ENCODE measurements around the gene ZXDC.

The ZXDC gene

GRCh38 chr3:126459763-126460127 lies 15.9 kb downstream of the ZXDC start:
- no peak for TF ChIP-seq POLR2AphosphoS5 (IDR thresholded peaks at IDR 0.05; ENCODE audit: low read depth)
- TF ChIP-seq, protein P1, sequence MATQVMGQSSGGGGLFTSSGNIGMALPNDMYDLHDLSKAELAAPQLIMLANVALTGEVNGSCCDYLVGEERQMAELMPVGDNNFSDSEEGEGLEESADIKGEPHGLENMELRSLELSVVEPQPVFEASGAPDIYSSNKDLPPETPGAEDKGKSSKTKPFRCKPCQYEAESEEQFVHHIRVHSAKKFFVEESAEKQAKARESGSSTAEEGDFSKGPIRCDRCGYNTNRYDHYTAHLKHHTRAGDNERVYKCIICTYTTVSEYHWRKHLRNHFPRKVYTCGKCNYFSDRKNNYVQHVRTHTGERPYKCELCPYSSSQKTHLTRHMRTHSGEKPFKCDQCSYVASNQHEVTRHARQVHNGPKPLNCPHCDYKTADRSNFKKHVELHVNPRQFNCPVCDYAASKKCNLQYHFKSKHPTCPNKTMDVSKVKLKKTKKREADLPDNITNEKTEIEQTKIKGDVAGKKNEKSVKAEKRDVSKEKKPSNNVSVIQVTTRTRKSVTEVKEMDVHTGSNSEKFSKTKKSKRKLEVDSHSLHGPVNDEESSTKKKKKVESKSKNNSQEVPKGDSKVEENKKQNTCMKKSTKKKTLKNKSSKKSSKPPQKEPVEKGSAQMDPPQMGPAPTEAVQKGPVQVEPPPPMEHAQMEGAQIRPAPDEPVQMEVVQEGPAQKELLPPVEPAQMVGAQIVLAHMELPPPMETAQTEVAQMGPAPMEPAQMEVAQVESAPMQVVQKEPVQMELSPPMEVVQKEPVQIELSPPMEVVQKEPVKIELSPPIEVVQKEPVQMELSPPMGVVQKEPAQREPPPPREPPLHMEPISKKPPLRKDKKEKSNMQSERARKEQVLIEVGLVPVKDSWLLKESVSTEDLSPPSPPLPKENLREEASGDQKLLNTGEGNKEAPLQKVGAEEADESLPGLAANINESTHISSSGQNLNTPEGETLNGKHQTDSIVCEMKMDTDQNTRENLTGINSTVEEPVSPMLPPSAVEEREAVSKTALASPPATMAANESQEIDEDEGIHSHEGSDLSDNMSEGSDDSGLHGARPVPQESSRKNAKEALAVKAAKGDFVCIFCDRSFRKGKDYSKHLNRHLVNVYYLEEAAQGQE (IDR thresholded peaks at IDR 0.05; ENCODE audit: insufficient replicate concordance, low read depth): no peak
- TF ChIP-seq SPI1 (IDR thresholded peaks at IDR 0.05; ENCODE audit: borderline replicate concordance, low read depth): no peak
- no peak for TF ChIP-seq GABPA (IDR thresholded peaks at IDR 0.05; ENCODE audit: low read depth)
- TF ChIP-seq, protein P2, sequence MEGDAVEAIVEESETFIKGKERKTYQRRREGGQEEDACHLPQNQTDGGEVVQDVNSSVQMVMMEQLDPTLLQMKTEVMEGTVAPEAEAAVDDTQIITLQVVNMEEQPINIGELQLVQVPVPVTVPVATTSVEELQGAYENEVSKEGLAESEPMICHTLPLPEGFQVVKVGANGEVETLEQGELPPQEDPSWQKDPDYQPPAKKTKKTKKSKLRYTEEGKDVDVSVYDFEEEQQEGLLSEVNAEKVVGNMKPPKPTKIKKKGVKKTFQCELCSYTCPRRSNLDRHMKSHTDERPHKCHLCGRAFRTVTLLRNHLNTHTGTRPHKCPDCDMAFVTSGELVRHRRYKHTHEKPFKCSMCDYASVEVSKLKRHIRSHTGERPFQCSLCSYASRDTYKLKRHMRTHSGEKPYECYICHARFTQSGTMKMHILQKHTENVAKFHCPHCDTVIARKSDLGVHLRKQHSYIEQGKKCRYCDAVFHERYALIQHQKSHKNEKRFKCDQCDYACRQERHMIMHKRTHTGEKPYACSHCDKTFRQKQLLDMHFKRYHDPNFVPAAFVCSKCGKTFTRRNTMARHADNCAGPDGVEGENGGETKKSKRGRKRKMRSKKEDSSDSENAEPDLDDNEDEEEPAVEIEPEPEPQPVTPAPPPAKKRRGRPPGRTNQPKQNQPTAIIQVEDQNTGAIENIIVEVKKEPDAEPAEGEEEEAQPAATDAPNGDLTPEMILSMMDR (IDR thresholded peaks at IDR 0.05; ENCODE audit: insufficient read depth, low read length): no peak
- Histone ChIP-seq H3K4me3 (replicated peaks; ENCODE audit: insufficient read depth, low read length) (no peak overlapping the region), H3K27ac (replicated peaks) (no peak overlapping the region), H3K27me3 (ENCODE audit: insufficient read depth, poor library complexity, severe bottlenecking) (no peaks in the 10 kb centered on the region)
- DNase-seq (ENCODE audit: low read depth in 1 of 2, low spot score in 1 of 2): no peak

DNA sequence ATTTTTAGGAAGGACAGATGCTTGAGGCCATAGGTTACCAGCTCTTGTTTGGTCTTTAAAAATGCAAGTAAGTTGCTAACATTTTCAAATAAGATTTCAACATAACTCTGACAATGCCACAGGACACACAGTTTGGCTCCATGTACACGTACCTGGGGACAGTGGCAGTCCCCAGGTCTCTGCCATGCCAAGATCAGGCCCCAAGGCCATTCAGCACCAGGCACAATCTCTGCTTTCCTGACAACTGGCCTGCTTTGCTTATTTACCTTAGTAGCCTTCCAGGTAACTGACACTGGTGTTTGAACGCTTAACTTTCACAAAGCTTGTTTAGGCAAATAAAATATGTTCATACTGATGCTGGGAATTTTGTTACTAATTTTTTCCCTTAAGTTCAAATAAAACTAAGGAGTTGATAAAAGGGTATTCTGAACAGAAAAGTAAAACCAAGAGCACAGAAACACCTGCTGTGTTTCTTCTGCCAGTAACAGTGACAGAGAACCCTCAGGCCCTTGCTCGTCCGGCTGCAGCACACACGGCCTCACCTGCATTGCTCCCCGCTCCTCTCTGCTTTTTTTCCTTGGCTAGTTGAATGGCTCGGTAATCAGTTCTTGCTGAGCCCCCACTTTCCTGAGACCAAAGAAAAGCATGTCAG lies 16.5 kb downstream of the ZXDC start:
- H3K27me3 ChIP-seq (ENCODE audit: insufficient read depth, poor library complexity, severe bottlenecking): no peaks in the 10 kb centered on the region
- no peak overlapping the region for H3K27ac ChIP-seq (replicated peaks)
- TF ChIP-seq, protein P2 (IDR thresholded peaks at IDR 0.05; ENCODE audit: insufficient read depth, low read length): no peak
- no peak for TF ChIP-seq POLR2AphosphoS5 (IDR thresholded peaks at IDR 0.05; ENCODE audit: low read depth)
- TF ChIP-seq, protein P1 (IDR thresholded peaks at IDR 0.05; ENCODE audit: insufficient replicate concordance, low read depth): no peak
- no peak for TF ChIP-seq SPI1 (IDR thresholded peaks at IDR 0.05; ENCODE audit: borderline replicate concordance, low read depth)
- no peak for TF ChIP-seq GABPA (IDR thresholded peaks at IDR 0.05; ENCODE audit: low read depth)
- DNase-seq (ENCODE audit: low read depth in 1 of 2, low spot score in 1 of 2): no peak
- no peak overlapping the region for H3K4me3 ChIP-seq (replicated peaks; ENCODE audit: insufficient read depth, low read length)

GRCh38 chr3:126456766-126457388 lies 18.8 kb downstream of the ZXDC start:
- TF ChIP-seq, protein P2 (IDR thresholded peaks at IDR 0.05; ENCODE audit: insufficient read depth, low read length): no peak
- no peak for TF ChIP-seq SPI1 (IDR thresholded peaks at IDR 0.05; ENCODE audit: borderline replicate concordance, low read depth)
- TF ChIP-seq, protein P1 (IDR thresholded peaks at IDR 0.05; ENCODE audit: insufficient replicate concordance, low read depth): no peak
- TF ChIP-seq POLR2AphosphoS5 (IDR thresholded peaks at IDR 0.05; ENCODE audit: low read depth): no peak; the same call in 1 of the 2 replicates
- TF ChIP-seq GABPA (IDR thresholded peaks at IDR 0.05; ENCODE audit: low read depth): no peak
- H3K27ac ChIP-seq (replicated peaks): peak overlapping the region; percentile 64; the same call in 1 of the 2 replicates
- no peaks in the 10 kb centered on the region for H3K27me3 ChIP-seq (ENCODE audit: insufficient read depth, poor library complexity, severe bottlenecking)
- H3K4me3 ChIP-seq (replicated peaks; ENCODE audit: insufficient read depth, low read length): no peak overlapping the region
- peak in 1 of 2 experiments; percentile 71 for DNase-seq (ENCODE audit: low read depth in 1 of 2, low spot score in 1 of 2)
